Measurements from ENCODE around the gene KRTAP12-2. TPM values are rescaled to one million over a fixed set of nuclear protein-coding genes. Genes with fewer than 3 reads are reported as not detected.

The KRTAP12-2 gene
- total and polyA plus RNA-seq, 2 donors (not counting 3 experiments of a cell fraction or from before 2014, with no cell fraction given): not detected

GRCh38 chr21:44623575-44623974 lies 43.2 kb downstream of the KRTAP12-2 start:
- H3K36me3 ChIP-seq (ENCODE audit: control insufficient read depth in 2 of 2, extremely low read depth in 1 of 2, insufficient read depth in 2 of 2, low read length in 2 of 2): no peaks in the 10 kb centered on the region
- H3K27ac ChIP-seq (ENCODE audit: insufficient read depth, low read depth, low read length): no peak overlapping the region
- no peaks in the 10 kb centered on the region for H3K79me2 ChIP-seq (ENCODE audit: control insufficient read depth, insufficient read depth, low read length)
- no peak overlapping the region for H3K9ac ChIP-seq (replicated peaks; ENCODE audit: extremely low read depth, insufficient read depth, low read length)
- BruUV-seq (replicated peaks): no TSS peak
- TF ChIP-seq EZH2 (IDR thresholded peaks at IDR 0.05; ENCODE audit: borderline replicate concordance, low read depth, low read length, severe bottlenecking) (no peak), JUN (IDR thresholded peaks at IDR 0.05; ENCODE audit: borderline replicate concordance, insufficient read depth, insufficient read length, low read depth) (no peak), CTCF (IDR thresholded peaks at IDR 0.05; ENCODE audit: extremely low read depth in 1 of 2, insufficient read depth in 1 of 2, low read depth in 1 of 2, low read length in 2 of 2) (no peak), FOS (IDR thresholded peaks at IDR 0.05; ENCODE audit: borderline replicate concordance, insufficient read depth, low read length) (no peak), MYC (IDR thresholded peaks at IDR 0.05; ENCODE audit: low read depth, low read length) (no peak), POLR2A (IDR thresholded peaks at IDR 0.05; ENCODE audit: low read depth, low read length) (no peak), GATA2 (IDR thresholded peaks at IDR 0.05; ENCODE audit: insufficient read depth, insufficient read length, low read depth, low read length) (no peak), POLR2AphosphoS5 (IDR thresholded peaks at IDR 0.05; ENCODE audit: insufficient read depth, low read depth, low read length) (no peak), MAX (IDR thresholded peaks at IDR 0.05; ENCODE audit: insufficient read depth, insufficient read length) (no peak)
- H3K9me1 ChIP-seq (replicated peaks; ENCODE audit: control insufficient read depth, extremely low read depth, insufficient read depth, low read length): no peaks in the 10 kb centered on the region
- no peak overlapping the region for H2AFZ ChIP-seq (ENCODE audit: low read depth, low read length)
- FAIRE-seq: no peak
- no peaks in the 10 kb centered on the region for H3K27me3 ChIP-seq (ENCODE audit: control insufficient read depth in 2 of 2, insufficient read depth in 2 of 2, low read length in 2 of 2)
- CTCF ChIA-PET: no interaction called here
- no peak overlapping the region for H3K4me2 ChIP-seq (ENCODE audit: insufficient read depth, low read length)
- no peak for DNase-seq (ENCODE audit: low read depth, low spot score)
- no peaks in the 10 kb centered on the region for H4K20me1 ChIP-seq (replicated peaks; ENCODE audit: control insufficient read depth, extremely low read depth, insufficient read depth, low read length)
- dilution Hi-C loops (cut with MboI; ENCODE audit: extremely low pct_ligation_motif_present, low sequenced_read_pairs): no loop called here
- no peak overlapping the region for H3K4me3 ChIP-seq (replicated peaks in 1 of 3; ENCODE audit: insufficient read depth in 1 of 3, low read depth in 1 of 3, low read length in 3 of 3)
- intact Hi-C loops (cut with micrococcal nuclease): no loop called here
- POLR2A ChIA-PET: no interaction called here
- no peaks in the 10 kb centered on the region for H3K4me1 ChIP-seq (ENCODE audit: control insufficient read depth, extremely low read depth, insufficient read depth, low read length)
- H3K9me3 ChIP-seq (replicated peaks; ENCODE audit: control insufficient read depth, insufficient read depth, low read length): no peaks in the 10 kb centered on the region

Measured in endothelial cell of umbilical vein (primary cell).